Stimulated activated CD4-positive, alpha-beta T cell treated with anti-CD3 and anti-CD28 coated beads, Interleukin-12 subunit alpha, Interleukin-12 subunit beta, amount 100 ng/mL, for 48 hours (primary cell): ENCODE results near the gene UBE2J2.
"Not testable (repeated sequence)": the region's sequence is repeated elsewhere in the genome, so short reads cannot be mapped to it uniquely, and the experiment has no call there.

Source experiments
- DNase-seq, 3 donors: peaks; one replicate each; pipeline ENCODE4 v3.0.0-alpha.2; 2020; ENCODE audit warnings: low read depth in 2 of 3, low spot score in 1 of 3

UBE2J2 gene

DNA sequence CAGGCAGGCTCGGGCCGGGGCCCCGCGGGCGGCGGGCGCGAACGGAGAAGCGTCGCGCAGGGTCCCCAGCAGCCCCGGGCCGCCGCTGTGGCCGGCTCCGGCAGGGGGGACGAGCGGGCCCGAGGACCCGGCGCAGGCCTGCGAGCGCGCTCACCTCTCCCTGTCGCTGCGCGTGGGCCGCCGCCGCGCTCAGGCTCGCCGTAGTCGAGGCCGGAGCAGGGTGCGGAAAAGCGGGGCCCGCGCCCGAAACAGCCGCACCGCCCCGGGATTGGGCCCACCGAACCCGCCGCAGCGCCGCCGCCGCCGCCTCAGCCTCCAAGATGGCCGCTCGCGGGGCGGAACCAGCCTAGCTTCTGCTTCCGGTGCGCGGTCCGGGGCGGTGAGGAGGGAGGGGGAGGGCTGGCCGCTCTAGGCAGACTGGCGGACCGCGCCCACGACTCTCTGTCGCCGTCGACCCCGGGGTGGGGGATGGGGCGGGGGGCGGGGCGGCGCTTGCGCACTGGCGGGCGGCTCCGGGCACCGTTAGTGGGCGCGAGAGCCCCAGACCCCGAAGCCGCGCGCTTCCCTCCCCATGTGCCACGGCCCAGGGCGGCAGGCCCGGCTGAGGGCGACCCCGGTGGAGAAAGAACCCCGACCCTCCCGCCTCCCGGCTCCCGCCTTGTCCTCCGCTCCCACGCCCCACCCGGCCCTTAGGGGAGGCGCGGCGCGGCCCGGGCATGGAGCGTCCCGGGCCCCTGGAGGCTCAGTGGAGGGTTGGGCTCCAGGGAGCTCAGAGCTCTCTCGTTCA lies at the start of gene UBE2J2:
TSS of gene UBE2J2 (minus strand) at position 343 of the 787 bp plus-strand sequence. CDS start 5,862 bp downstream, outside the sequence.
- DNase-seq, result peak; percentile 89 to 94 (median 91)

DNA sequence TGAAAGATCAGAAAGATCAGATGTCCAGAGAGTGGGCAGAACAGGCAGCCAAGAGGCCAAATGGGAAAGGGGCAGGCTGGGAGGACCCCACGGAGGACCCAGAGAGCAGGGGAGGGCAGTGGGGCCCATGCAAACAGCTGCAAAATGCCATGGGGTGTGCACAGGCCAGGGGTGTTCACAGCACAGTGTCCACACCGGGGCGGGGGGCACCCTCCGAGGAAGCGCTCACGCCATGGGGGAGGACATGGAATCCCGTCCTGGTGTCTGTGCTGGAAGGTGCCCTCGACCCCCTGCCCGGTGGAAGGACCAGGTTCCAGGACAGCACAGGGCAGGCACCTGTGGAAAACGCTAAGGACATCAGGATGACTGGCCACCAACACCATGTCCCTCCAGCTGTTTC lies 49.3 kb upstream of the UBE2J2 start:
- DNase-seq, result no peak

DNA sequence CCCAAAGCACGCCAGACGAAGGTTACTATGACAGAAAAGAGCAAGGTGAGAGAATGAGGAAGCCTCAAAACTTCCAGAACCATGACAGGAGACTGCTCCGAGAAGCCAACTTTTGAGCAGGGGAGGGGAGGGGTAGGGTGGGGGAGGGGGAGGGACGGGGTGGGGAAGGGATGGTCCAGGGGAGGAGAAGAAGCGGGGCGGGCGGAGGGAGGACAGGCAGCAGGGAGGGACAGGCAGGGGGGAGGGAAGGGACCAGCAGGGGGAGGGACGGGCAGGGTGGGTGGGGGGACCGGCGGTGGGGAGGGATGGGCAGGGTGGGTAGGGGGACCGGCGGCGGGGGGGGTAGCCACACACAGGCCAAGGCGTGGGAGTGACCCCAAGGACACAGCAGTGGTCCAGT lies 48.8 kb upstream of the UBE2J2 start:
- no peak for DNase-seq

DNA sequence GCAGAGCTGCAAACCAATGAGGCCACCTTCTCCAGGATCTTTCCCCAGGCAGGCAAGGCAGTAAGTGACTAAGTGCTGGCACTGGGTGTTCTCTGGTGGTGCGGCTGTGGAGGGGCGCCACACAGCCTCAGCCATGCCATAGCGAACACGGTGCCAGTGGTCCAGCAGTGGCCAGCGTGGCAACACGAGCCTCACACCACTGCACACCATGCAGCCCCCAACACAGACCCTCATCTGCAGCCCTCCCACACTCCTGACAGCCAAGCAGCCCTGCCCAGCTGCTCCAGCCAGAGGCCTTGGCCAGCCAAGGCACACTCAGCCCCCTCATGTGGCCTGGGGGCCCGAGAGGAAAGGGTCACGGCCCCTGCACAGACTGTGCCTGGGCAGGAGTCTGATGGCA lies 47.8 kb upstream of the UBE2J2 start:
- no peak for DNase-seq

DNA sequence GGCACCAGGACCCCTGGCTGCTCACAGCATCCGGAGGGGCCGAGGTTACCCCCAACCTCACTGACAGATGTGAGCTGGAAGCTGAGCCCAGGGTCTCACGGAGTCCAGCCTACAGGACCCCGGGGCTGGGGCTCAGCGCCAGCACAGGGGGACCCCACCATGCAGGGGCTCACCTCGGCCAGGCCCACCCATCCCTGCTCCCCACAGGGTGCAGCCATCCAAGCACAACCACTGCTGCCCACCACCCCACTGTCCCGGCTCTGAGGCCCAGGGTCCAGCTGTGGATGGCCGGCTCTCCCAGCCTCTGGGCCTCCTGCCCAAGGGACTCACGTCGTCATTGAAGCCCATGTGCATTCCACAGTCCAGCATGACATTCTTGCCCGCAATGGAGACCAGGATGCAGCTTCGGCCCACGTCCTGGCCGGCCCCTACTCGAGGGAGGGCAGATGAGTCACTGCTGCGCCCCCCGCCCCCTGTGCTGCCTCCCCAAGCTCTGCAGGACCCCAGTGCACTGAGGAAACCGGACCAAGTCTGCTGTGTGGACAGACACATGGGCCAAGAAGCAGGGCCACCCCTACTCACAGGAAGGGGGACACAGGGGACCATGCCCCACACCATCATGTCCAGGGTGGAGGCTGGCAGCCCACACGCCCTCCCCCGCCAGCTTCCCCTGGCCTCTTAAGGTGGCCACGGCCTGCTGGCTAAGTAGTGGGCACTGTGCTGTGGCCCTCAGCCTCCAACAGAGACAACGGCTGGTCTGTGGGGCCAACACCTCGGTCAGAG lies 47.2 kb upstream of the UBE2J2 start:
- no peak for DNase-seq

DNA sequence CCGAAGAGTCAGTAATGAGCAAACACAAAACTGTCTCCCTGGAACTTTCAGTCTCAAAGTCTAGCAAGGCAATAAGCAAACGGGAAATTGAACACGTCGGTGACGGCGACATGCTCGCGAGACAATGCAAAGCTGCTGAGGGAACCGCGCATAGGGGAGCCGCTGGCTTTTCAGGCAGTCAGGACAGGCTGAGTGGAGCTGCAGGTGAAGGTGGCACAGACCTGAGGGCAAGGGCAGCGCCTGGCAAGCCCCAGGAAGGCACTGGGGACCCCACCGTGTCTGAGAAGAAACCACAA lies 45.9 kb upstream of the UBE2J2 start:
- no peak for DNase-seq

DNA sequence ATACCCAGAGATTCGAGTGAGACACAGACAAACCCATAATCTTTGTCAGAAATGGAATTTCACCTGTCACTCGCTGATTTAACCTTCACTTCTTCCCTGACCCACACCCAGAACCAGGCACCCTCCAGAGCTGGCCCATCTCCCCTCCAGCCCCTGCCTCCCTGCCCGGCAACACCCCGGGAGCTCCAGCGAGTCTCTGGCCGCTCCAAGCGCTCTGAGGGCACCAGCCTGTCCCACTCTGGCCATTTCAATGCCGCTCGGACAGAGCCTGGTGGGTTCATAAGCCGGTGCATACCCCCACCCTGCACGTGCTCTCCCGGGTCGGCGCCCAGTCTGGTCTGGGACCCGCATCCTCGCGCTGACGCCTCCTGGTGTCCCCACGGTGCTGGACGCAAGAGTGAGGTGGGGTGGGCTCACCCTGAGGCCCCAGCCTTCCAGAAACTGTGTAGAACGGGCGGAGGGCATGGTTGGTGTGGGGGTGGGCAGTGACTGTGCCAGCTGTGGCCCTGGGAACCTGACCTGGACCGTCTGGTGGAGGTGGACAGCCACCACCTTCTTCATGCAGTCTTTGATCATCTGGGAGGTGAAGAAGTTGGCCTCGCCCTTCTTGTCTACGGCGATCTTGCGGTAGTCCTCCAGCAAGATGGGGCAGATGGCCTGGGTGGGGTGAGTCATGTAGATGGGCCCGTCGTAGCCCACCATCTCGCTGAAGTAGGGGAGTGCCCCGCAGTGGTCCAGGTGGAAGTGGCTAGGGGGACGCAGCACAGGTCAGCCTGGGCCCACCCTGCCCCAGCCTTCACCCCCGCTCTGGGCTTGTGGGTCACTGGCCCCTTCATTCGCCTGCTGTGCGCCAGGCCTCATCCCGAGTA lies 45.4 kb upstream of the UBE2J2 start:
- DNase-seq, result no peak

DNA sequence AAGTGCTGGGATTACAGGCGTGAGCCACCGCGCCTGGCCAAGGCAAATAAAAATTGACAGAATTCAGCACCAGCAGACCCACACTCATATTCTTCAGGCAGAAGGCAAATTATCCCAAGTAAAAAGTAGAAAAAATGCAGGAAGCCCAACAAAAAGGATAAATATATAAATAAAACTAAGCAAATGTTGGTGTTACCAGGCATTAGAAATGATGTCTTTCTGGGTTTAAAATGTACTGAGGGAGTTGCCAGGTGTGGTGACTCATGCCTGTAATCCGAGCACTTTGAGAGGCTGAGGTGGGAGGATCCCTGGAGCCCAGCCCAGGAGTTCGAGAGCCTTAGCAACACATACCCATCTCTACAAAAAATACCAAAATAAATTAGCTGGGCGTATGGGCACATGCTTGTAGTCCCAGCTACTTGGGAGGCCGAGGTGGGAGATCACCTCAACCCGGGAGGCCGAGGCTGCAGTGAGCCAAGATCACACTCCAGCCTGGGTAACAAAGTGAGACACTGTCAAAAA lies 44.5 kb upstream of the UBE2J2 start:
- DNase-seq, result no peak

DNA sequence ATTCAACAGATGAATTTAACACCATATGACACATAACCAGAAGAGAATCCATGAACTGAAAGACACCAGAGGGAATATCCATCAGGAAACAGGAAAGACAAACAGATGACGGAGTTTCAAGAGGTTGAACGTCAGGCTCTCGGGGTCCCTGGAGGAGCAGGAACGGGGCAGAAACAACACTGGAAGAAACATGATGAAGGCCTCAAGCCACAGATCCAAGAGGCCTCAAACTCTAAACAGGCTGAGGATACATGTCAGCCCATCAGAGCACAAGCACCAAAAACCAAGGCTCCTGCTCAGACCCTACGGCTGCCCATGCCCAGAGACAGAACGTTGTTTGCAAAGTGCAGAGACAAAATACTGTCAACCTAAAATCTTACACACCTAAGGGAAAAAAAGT lies 43.8 kb upstream of the UBE2J2 start:
- no peak for DNase-seq

DNA sequence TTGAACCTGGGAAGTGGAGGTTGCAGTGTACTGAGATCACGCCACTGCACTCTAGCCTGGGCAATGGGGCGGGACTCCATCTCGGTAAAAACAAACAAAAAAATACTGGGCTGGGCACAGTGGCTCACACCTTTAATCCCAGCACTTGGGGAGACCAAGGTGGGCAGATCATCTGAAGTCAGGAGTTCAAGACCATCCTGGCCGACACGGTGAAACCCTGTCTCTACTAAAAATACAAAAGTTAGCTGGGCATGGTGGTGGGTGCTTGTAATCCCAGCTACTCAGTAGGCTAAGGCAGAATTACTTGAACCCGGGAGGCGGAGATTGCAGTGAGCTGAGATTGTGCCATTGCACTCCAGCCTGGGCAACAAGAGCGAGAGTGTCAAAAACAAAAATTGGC lies 42.5 kb upstream of the UBE2J2 start:
- not testable (repeated sequence) for DNase-seq

DNA sequence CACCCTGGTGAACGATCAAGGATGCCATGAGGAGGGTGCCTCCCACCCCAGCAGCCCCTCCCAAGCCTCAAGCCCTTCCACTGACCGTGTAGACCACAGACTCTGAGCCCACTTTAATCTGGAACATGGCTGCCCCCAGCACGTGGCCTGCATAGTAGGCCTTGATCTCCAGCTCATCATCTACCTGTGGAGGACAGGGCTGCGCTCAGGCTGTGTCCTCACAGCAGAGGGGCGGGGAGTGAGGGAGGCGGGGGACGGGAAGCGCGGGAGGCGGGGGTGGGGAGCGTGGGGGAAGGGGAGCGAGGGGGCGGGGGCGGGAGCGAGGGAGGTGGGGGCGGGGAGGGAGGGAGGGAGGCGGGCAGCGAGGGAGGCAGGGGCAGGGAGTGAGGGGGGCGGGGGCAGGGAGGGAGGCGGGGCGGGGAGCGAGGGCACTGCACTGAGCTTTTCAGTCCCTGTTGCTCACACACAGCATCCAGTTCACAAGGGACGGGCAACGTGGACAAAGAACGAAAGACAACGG lies 41.8 kb upstream of the UBE2J2 start:
- no peak for DNase-seq

DNA sequence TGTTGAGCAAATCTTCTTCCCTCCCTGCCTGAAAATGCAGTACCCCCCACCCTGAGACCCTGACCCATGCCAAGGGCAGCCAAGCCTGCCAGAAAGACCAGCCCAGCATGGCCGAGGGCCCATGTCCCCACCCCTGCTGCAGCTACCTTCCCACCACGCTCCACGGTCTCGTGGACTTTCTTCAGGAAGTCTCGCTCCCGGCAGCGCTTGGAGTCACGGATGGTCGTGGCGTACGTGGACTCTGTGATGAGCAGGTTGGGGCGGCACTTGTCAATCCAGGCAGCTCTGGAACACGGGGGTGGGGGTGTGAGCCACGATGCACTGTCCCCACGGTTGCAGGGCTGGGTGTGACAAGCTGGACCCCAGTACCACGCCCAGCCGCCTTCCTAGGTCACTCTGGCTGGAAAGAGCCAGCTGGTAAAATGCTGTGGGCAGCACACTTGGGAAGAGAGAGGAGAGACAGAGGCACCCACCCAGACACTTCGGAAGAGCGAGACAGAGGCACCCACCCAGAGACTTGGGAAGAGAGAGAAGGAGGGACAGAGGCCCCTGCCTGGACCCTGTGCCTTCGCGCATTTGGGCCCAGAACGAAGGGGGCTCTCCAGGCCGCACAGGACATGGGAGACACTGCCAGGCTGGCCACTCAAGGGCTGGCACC lies 41.2 kb upstream of the UBE2J2 start:
- no peak for DNase-seq

DNA sequence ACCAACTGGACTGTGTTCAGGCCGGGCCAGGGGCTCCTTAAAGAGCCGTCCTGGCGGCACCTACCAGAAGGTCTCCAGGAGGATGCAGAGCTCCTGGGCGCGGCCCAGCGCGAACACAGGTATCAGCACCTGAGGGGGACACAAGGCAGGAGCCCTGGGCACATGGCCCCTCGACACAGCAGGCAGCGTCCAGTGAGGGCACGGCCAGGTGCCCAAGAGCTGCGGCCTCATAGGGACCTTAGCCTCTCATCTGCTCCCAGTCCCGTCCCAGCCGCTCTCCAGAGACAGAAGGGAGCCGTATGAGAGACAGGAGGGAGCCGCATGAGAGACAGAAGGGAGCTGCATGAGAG lies 40.6 kb upstream of the UBE2J2 start:
- DNase-seq, result no peak

DNA sequence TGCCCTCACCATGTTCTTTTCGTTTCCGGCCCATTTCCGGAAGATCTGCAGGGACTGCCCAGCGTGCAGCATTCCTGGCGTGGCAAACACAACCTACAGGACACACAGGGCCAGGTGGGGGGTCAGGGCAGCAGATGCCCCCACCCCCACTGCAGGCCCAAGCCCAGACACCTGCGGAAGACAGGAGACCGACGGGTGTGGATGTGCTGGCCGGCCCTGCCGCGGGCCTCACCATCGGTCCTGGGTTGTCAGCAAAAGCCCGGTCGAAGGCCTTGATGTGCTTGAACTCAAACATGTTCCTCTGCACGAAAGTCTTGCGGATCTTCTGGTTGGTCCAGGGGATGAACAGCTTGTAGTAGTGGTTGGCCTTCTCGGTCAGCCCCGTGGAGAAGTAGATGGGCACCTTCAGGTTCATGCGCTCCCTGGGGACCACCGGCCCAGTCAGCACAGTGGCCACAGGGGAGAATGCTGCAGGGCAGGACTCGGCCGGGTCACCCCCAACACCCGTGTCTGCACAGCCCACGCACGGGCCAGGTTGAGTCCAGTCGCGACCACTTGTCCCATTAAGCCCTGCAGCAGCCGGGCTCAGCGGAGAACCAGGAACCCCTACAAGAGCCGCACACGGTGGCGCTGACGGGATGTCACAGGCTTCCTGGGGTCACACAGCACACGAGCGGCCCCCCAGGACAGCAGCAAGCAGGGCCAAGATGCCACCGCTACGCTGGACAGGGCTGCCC lies 40.0 kb upstream of the UBE2J2 start:
- DNase-seq, result no peak

DNA sequence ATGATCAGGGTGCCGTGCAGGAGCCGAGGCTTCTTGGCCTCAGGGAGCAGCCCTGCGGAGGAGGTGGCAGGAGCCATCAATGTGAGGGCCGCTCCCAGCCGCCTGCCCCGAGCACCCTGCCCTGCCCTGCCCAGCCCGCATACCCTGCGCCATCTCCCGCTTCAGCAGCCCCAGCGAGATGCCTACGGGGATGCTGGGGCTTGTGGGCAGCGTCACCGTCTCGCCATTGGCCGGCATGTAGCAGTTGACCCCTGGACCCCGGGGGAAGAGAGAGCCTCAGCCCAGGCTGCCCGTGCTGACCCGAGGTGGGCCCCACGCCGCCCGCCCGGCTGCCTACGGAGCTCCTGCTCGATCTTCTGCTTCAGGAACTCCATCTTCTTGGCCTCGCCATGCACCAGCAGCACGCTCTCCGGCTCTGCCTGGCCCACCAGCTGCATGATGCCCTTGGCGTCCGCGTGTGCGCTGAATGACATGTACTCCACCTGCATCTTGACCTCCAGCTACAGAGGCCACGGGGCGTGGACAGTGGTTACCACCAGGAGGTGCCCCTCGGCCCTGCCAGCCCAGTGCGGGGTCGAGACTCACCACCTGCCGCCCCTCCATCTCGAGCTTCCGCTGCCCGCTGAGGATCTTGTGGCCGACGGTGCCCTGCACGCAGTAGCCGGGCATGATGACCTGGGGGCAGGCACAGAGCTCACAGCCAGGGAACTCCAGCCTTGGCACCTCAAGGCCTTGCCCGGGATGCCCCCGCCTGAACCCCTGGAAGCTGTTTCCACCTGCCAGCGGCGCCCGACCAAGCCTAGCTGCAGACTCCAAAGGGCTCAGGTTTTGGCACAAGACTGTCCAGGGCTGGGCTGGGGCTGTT lies 39.0 kb upstream of the UBE2J2 start:
- no peak for DNase-seq

DNA sequence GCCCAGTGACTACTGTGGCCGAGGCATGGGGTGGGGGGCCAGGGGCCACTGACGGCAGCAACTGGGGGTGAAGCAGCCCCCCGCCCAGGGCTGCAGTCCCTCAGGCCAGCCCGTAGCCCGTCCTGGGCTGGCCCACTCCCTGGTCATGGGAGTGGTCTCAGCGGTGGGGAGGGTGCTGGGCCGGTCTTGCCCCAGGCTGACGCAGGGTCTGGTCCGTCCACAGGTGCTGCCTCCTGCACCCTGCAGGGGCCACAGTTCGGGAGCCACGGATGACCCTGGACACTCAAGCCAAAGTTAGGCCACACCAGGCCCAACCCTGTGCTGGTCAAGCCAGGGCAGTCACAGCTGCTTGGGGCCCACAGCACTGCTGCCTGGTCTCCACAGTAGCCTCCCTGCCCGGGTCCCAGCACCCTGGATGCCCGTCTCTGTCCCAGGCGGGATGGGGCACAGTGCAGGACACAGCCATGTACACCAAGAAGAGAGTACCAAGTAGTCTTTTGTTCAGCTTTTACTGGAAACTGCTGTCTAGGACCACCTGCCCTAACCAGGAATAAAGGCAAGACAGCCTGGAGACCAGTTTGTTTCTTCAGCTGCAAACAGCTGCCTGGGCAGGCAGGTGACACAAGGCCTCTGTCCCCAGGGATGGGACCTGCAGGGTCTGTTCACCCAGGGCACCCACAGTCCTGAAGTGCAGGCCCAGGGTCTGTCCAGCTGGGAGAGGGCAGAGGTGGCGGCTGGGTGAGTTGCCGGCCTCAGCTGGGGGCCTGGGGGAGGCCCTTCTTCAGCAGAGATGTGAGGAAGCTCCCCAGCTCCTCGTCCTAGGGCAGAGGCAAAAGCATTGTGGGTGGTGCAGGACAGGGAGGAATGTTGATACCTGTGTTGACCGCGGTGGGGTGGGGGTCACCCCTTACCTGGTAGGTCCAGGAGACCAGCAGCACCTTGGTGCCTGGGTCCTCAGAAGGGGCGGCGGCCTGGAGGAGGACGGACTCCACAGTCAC lies 37.8 kb upstream of the UBE2J2 start:
- DNase-seq, result no peak

DNA sequence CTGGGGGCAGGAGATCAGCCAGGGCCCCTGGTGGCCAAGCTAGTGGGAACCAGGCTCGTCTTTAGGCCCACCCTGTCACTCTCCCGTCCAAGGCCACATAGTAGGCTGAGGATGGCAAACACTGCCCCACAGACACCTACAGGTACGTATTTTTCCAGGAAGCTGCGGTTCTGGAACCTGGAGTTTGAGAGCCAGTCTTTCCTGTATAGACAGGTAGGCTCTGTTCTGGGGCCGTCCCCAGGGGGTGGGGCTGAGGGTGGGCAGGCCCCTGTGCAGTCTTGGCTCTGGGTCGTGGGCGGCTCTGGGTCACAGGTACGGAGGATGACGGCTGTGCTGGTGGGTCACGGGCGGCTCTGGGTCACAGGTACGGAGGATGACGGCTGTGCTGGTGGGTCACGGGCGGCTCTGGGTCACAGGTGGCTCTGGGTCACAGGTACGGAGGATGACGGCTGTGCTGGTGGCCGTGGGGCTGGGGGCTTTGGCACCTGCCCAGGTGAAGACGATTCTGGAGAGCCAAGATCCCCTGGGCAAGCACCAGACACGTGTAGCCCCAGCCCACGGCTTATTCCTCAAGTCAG lies 36.9 kb upstream of the UBE2J2 start:
- DNase-seq, result no peak

DNA sequence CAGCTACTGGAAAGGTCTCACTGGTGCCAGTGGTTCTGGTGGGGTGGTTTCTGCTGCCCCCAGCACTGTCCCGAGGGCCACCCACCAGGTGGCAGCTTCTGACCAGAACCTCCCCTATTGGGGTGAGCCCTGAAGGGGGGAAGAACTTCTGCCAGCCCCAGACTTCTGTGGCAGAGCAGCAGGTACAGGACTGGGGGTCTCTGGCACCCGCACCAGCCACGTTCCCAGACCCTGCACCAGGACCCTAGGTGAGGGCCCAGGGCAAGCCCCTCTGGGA lies 36.4 kb upstream of the UBE2J2 start:
- no peak for DNase-seq
